GM20431 (cell line): ENCODE results near the gene OGT.
"Not testable (repeated sequence)": the region's sequence is repeated elsewhere in the genome, so short reads cannot be mapped to it uniquely, and the experiment has no call there.

Experiments
- in situ Hi-C: fragments of 300-500 bp; cut with MseI, MboI; formaldehyde crosslinking; loops from one replicate; pipeline ENCODE4 v1.15.0; 2020; ENCODE audit warnings: low sequenced_read_pairs; ENCODE audit not compliant: unreplicated experiment

The OGT gene

GRCh38 chrX:71532753-71533425 is at the start of gene OGT:
Gene OGT (plus strand): TSS chrX:71533104. CDS start chrX:71533300, 196 bp downstream.
- in situ Hi-C loops = no loop called here

DNA sequence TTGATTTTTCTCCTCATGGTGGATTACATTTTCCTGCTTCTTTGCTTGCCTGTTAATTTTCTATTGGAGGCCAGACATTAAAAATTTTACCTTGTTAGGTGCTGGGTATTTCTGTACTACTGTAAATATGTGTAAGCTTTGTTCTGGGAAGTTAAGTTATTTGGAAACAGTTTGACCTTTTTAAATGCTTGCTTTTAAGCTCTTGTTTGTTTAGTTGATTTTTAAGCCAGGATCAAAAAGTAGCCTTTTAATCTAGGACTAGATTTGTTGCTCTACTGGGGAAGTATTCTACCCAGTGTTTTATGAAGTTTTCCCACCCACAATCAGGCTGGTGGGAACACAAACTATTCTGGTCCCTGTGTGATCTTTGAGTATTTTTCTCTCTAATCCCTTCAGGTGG is 45.1 kb upstream of the OGT start:
- in situ Hi-C loops = no loop called here

GRCh38 chrX:71489540-71489939 is 43.4 kb upstream of the OGT start:
- in situ Hi-C loops = no loop called here

DNA sequence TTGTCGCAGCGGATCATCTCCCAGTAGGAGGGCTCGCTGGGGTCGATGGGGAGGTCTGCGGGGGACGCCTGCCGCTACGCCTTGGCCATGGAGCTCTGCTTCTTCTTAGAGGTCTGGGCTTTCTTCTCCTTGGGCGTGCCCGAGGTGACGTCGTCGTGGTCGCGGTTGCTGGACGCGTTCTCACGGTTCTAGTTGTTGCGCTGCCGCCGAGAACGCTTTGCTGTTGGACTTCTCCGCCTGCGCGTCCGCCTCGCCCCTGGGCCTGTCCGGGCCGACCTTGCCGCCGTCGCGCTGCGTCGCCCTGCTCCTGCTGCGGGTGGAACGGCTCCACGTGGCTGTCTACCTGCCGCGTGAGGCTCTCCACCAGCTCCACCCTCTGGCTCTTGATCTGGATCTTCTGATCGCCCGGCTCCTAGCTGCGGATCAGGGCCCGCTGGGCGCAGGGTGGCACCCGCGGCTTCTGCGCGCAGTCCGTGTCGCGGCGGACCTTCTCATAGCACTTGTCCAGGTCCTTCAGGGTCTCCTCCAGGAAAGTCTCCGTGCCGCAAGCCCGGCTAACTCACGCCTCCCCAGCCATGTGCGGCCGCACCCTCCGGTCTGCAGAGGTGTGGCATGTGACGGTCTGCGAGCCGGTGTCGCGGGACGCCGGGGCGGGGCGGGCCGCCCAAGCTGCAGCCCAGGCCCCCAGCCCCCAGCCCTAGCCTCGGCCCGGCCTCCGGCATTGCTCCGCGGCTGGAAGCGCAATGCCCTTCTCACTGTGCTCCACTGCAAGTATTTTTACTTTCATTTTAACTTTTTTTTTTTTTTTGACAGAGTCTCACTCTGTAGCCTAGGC is 40.5 kb upstream of the OGT start:
- in situ Hi-C loops = no loop called here

DNA sequence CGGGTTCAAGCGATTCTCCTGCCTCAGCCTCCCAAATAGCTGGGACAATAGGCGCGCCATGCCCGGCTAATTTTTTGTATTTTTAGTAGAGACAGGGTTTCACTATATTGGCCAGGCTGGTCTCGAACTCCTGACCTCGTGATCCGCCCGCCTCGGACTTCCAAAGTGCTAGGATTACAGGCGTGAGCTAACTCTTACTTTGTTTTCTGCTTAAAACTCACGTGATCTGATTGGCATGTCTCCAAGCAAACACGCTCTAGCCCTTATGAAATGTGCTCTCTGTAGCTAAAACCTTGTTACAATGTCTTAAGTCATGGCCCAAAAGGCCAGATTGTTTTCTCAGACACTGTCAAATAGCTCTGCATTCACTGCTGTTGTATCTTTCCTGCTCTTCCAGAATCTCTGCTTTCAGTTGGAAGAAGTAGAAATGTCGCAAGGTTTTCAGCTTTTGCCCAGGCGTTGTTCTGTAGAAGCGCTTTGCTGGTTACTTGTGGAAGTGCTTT is 39.7 kb upstream of the OGT start:
- in situ Hi-C loops = no loop called here

GRCh38 chrX:71495979-71496378 is 36.9 kb upstream of the OGT start:
- in situ Hi-C loops = not testable (repeated sequence)

DNA sequence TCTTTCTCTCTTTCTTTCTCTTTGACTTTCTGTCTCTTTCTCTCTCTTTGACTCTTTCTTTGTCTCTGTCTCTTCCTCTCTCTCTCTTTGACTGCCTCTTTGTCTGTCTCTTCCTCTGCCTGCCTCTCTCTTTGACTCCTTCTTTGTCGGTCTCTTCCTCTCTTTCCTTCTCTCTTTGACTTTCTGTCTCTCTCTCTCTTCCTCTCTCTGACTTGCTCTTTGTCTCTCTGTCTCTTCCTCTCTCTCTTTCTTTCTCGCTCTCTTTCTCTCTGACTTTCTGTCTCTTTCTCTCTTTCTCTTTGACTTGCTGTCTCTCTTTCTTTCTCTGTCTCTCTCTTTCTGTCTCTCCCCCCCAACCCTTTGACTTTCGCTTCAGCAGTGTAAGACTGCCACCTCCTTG is 36.4 kb upstream of the OGT start:
- in situ Hi-C loops = no loop called here

GRCh38 chrX:71502080-71502479 is 30.8 kb upstream of the OGT start:
- in situ Hi-C loops = not testable (repeated sequence)

DNA sequence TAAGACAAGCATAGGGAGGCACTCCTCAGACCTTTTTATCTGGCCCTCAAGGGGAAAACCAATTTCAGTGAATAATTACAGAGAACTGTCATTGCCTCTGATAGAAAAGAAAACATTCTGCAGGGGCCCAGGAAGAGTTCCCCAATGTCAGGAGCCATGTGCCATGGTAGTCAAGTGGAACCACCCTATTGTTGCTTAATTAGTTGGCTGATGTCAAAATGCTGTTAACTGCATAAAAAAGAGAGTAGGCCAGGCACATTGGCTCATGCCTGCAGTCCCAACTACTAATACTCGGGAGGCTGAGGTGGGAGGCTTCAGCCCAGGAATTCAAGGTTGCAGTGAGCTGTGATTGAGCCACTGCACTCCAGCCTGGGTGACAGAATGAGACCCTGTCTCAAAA is 28.6 kb upstream of the OGT start:
- in situ Hi-C loops = no loop called here

GRCh38 chrX:71509289-71509688 is 23.6 kb upstream of the OGT start:
- in situ Hi-C loops = no loop called here

DNA sequence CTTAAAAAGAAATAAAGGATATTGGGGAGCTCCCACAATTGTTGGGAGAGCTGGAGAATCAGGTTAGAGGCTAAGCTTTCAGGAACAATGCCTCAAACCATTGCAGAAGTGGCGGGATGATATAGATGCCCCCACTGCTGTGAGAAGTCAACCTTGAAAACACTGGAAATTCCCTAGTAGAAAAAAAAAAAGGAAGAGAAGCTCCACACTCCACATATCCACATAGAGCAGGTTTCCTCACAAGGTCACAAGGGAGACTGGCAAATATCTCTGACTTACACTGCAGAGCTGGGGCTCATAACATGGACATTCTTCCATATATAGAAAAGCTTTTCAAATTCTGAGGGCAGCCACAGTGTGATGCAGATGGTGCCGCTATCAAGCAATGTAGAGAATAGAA is 22.7 kb upstream of the OGT start:
- in situ Hi-C loops = no loop called here

- in situ Hi-C loops = not testable (repeated sequence)
These were observed 19.2 kb upstream of the OGT start for GRCh38 chrX:71513731-71514130.

GRCh38 chrX:71514367-71515037 is 18.4 kb upstream of the OGT start:
- in situ Hi-C loops = no loop called here

DNA sequence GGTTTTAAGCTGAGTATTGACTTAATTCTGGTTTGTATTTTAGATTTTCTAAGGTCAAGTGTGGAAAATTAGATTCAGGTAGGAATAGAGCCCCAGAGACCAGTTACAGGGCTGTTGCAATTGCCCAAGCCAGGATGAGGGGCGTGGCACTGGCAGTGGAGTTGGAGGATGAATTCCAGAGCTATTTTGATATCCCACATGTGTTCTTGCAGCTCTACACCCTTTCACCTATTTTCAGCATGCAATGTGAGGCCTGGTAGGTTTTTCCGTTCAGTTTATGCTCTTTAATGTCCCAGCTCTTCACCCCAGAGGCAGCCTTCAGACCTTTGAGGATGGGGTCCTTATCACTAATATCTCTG is 17.9 kb upstream of the OGT start:
- in situ Hi-C loops = no loop called here

DNA sequence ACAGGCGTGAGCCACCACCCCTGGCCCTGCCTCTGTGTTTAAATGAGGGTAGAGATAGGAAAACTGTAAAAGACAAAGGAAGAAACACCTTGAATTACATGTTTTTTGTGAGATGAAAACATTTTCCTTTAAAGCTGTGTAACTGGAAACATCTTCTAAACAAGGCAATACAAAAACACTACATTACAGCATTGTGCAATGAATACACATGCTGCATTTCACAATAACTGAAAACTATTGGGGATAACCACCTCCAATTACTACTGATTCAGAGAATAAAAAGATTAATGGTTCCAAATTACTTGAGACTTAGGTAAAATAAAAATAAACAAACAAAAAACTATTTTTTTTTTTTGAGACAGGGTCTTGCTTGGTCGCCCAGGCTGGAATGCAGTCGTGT is 7.6 kb upstream of the OGT start:
- in situ Hi-C loops = no loop called here

- in situ Hi-C loops = no loop called here
These were observed 689 bp upstream of the OGT start for GRCh38 chrX:71532078-71532752.

DNA sequence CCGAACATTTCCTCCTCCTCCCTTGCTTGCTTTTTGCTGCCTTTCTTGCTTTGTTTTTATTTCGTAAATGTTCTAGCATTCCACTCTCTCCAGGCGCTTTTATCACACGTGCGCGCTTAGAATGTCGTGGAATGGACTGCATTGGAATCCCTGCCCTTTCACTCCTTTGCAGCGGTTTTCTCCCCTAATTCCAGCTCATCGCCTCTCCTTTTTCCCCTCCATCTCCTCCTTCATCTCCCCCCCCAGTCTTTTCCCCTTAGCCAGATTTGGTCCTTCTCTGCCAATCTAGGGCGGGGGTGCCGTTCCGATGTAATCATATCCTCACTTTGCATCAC is 579 bp downstream of the OGT start:
- in situ Hi-C loops = no loop called here

GRCh38 chrX:71533851-71534561 is 1.1 kb downstream of the OGT start:
- in situ Hi-C loops = no loop called here

DNA sequence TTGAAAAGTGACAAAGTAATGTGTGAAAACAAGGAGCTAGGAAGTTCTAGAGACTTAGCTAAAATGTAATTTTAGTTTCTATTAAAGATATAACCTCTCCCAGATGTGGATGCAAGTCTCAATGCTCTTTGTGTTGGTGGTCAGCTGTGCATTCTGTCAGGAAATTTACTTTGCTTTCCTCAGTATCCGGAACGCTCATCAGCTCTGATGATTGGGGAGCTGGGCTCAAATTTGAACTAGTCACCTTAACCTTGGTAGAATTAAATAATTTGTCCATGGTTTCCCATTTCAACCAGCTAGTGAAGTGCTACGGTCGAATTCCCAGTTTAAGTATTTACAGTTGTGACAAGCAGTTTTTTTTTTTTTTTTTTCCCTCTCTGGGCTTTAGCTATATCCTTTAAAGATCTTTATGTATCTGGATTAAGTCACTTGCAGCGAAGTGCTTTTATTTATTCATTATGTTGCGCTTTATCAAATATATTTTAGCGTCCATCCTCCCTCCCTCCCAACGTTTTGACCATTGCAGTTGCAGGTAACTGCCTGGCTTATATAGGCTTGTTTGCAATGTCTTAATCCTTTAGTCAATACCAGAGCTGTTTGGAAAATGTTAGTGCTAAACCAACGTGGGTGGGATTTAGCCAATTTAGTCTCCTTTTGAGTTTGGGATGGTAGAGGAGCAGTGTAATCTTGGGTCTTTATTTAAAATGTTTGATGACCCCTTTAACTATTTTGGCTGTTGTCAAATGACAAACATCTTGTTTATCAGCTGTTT is 2.1 kb downstream of the OGT start:
- in situ Hi-C loops = no loop called here
